Heart left ventricle (tissue), 16 donors: ENCODE data around the gene ZIC2. TPM values are rescaled to one million over a fixed set of nuclear protein-coding genes. Genes with fewer than 3 reads are reported as not detected.

Experiments used
- ATAC-seq, 4 donors: fragments of 200-7000 bp; cut with Tn5 transposase; one replicate each; pipeline ENCODE4 v1.9.1; 2020 to 2022; ENCODE audit warnings: moderate library complexity in 4 of 4, mild to moderate bottlenecking in 3 of 4, moderate number of reproducible peaks in 1 of 4
- DNase-seq, 5 donors: peaks; one replicate each; pipeline ENCODE4 v3.0.0-alpha.2; 2020
- H3K27ac ChIP-seq, 12 donors: fragments of 200-600 bp; sonication (generic) in 4 of 12; one replicate each; pipeline versions ENCODE4 v1.5.0 to v1.8.0; 2016 to 2022; ENCODE audit warnings: mild to moderate bottlenecking in 2 of 12
- H3K27me3 ChIP-seq, 9 donors: fragments of 200-600 bp; sonication (generic) in 2 of 9; one replicate each; pipeline versions ENCODE4 v1.5.1 to v1.8.0; 2016 to 2022; ENCODE audit warnings: mild to moderate bottlenecking in 3 of 9
- H3K36me3 ChIP-seq, 9 donors: fragments of 200-600 bp; sonication (generic) in 2 of 9; one replicate each; pipeline versions ENCODE4 v1.5.0 to v1.8.0; 2018 to 2022; ENCODE audit warnings: mild to moderate bottlenecking in 2 of 9
- H3K4me1 ChIP-seq, 12 donors: fragments of 200-600 bp; sonication (generic) in 4 of 12; one replicate each; pipeline versions ENCODE4 v1.5.0 to v1.8.0; 2016 to 2022; ENCODE audit warnings: mild to moderate bottlenecking in 3 of 12
- H3K4me3 ChIP-seq, 12 donors: fragments of 200-600 bp; sonication (generic) in 4 of 12; one replicate each; pipeline versions ENCODE4 v1.5.0 to v1.8.0; 2017 to 2022; ENCODE audit warnings: mild to moderate bottlenecking in 9 of 12, moderate library complexity in 4 of 12
- H3K9me3 ChIP-seq, 12 donors: fragments of 200-600 bp; sonication (generic) in 4 of 12; one replicate each; pipeline versions ENCODE4 v1.5.0 to v1.8.0; 2016 to 2022; ENCODE audit warnings: mild to moderate bottlenecking in 1 of 12
- POLR2A ChIP-seq, 2 donors: fragments of 450-650 bp; IDR thresholded peaks; one replicate each; pipeline ENCODE4 v1.6.1; 2017; ENCODE audit warnings: antibody characterized with exemption in 2 of 2, mild to moderate bottlenecking in 2 of 2, moderate library complexity in 2 of 2
- WGBS, 4 donors: extraction: QIAGEN DNeasy Blood & Tissue Kit in 2 of 4; methylation state at CpG; one replicate each; pipeline versions ENCODE4 v1.1.5 to v1.1.7; 2013 to 2018; 5-methylcytosine and 5-hydroxymethylcytosine counted together
- intact Hi-C, 10 donors: fragments of 100-400 bp; cut with DNase I; formaldehyde crosslinking; loops; one replicate each; pipeline versions ENCODE4 v1.11.1 to v1.14.2; 2022
- polyA plus RNA-seq, 2 donors: library from polyadenylated mRNA; stranded (reverse); fragments of 200-250 nt; gene quantifications; one replicate each; pipeline ENCODE4 v1.2.3, GENCODE V29; 2013
- total RNA-seq, 9 donors: library from RNA; depleted of rRNA in 2 of 9; stranded (reverse); fragments of >200 nt in 2 of 9; fragmentation: NEBNext Ultra II Directional in 3 of 9; extraction: Animal tissue kit (Norgen Biotek cat#: 25700) in 3 of 9; gene quantifications; one replicate each; pipeline versions ENCODE4 v1.1.0 to v1.2.4, GENCODE V29; 2016 to 2023
- TF ChIP-seq, protein P1 (sequence below), 12 donors: fragments of 200-600 bp; sonication (generic) in 4 of 12; IDR thresholded peaks; one replicate each; pipeline versions ENCODE4 v1.5.0 to v1.8.0; 2018 to 2022; ENCODE audit warnings: antibody characterized with exemption in 12 of 12, mild to moderate bottlenecking in 5 of 12
- donor health status: ischemic (EF 13 %, LVEDD 7.1; RV severe dilation, severe dysfunction).
- donor health status: healthy with polysubstance abuse.
- donor health status: DM: no; HTN: yes; CAD: no.
- donor health status: DM: no; HTN: no; CAD: no.
- donor health status: ischemic (EF 25% LVEDD 6.9; RV normal size, moderate dysfunction).
- donor health status: ischemic (EF 25% LVEDD 5.7; RV mildly dilated, moderate dysfunction).
- donor health status: healthy.
- donor health status: DM: yes; HTN: yes; CAD: no.
- donor health status: ischemic (EF 35%, LVEDD 5.7; RV mildly dilated, moderate dysfunction).
- donor health status: nonischemic (EF 11% LVEDD 7.7; RV severe dilation, severe dysfunction).
- donor health status: DM: yes; HTN: yes; CAD: no.
- donor health status: PGD.
- donor health status: ischemic (EF 29% LVEDD 5.4; RV normal size, mild dysfunction).
- donor health status: nonischemic (EF 23%, LVEDD 6.1; RV moderate dilation, normal function).

Gene ZIC2
- total and polyA plus RNA-seq, 11 donors, result not detected

DNA sequence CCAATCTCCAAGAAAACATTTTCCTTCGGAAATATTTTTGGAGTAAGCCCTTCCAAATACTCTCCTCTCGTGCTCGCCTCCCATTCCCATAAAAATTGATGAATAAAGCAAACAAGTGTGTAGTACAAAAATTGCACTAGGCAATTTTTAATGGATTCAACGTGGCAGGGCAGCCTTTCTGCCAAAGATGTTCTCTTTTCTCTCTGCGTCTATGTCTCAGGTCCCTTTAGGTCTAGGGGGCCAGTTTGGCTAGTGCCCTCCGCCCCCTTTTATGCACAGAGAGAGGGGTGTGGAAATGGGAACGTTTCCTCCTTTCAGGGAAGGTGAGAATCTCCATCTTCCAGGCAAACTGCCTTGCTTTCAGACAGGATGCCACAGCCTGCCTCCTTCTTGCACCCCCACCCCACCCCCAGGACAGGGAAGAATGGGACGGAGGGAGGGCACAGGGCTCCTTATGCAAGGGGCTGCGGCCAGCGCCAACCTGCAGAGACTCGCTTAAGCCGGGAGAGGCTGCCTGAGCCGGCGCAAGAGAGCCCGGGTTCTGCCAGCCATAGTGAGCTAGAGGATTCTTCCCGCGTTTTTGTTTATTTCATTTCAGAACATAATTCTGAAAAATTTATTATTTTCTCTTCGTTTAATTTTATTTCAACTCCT, 2.7 kb upstream of the ZIC2 start:
- peaks cover 0 to 5% (median 0%) of the 10 kb centered on the region in 12 donors for H3K9me3 ChIP-seq
- no peaks in the 10 kb centered on the region for H3K36me3 ChIP-seq
- no peak for ATAC-seq
- intact Hi-C loops, result no loop called here
- TF ChIP-seq, protein P1, sequence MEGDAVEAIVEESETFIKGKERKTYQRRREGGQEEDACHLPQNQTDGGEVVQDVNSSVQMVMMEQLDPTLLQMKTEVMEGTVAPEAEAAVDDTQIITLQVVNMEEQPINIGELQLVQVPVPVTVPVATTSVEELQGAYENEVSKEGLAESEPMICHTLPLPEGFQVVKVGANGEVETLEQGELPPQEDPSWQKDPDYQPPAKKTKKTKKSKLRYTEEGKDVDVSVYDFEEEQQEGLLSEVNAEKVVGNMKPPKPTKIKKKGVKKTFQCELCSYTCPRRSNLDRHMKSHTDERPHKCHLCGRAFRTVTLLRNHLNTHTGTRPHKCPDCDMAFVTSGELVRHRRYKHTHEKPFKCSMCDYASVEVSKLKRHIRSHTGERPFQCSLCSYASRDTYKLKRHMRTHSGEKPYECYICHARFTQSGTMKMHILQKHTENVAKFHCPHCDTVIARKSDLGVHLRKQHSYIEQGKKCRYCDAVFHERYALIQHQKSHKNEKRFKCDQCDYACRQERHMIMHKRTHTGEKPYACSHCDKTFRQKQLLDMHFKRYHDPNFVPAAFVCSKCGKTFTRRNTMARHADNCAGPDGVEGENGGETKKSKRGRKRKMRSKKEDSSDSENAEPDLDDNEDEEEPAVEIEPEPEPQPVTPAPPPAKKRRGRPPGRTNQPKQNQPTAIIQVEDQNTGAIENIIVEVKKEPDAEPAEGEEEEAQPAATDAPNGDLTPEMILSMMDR (IDR thresholded peaks at IDR 0.05), result no peak
- no peak for TF ChIP-seq POLR2A (IDR thresholded peaks at IDR 0.05)
- no peak overlapping the region for H3K4me3 ChIP-seq
- H3K27ac ChIP-seq, result no peak overlapping the region
- H3K27me3 ChIP-seq, result peaks cover 71 to 100% (median 97%) of the 10 kb centered on the region in 9 donors
- H3K4me1 ChIP-seq, result peaks cover 4 to 43% (median 23%) of the 10 kb centered on the region in 12 donors
- DNase-seq, result no peak
- 2 to 6% (median 4%) methylated on average over 18 of the region's 18 CpGs for WGBS, 4 donors

DNA sequence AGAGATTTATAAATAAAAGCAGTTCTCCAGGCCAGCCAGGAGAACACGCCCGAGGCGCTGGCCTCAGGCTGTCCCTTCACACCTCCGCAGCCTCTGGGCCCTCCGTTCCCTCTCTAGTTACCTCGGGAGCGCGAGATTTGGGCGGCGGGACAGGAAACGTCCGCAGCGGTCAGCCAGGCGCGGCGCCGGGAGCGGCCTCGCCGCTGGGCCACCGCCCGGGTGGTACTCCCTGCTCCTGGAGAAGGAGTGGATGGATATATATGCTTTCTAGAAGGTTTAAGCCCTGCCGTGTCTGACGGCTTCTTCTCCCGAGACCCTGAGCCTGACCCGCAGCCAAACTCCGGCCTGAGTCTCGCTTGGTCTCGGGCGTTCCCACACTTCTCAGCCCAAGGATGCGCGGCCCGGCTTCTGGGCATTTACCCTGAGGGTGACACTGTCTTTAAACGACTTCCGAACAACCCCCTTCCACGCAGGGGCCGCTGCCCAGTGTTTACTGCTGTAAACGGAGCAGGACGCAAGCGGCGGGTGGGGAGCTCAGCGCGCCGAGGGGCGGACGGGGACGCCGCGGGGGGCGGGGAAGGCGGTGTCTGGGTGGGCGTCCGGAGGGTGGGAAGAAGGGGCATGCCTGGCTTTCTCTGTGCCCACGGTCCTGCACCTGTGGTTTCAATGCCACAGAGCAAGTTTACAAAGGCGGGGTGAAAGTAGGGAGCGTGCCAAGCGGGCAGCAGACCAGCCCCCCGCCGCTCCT, 2.0 kb upstream of the ZIC2 start:
- no peaks in the 10 kb centered on the region for H3K36me3 ChIP-seq
- H3K4me3 ChIP-seq, result peak overlapping the region; percentile 9 to 58 (median 46)
- H3K27me3 ChIP-seq, result peaks cover 74 to 100% (median 97%) of the 10 kb centered on the region in 9 donors
- peak in 1 of 5 donors; percentile 65 for DNase-seq
- intact Hi-C loops, result no loop called here
- peaks cover 0 to 5% (median 0%) of the 10 kb centered on the region in 12 donors for H3K9me3 ChIP-seq
- TF ChIP-seq, protein P1 (IDR thresholded peaks at IDR 0.05), result no peak
- TF ChIP-seq POLR2A (IDR thresholded peaks at IDR 0.05), result no peak
- no peak for ATAC-seq
- WGBS, 4 donors, result 2 to 3% (median 3%) methylated on average over 47 to 59 of the region's 59 CpGs
- H3K4me1 ChIP-seq, result peaks cover 4 to 43% (median 23%) of the 10 kb centered on the region in 12 donors
- no peak overlapping the region for H3K27ac ChIP-seq

DNA sequence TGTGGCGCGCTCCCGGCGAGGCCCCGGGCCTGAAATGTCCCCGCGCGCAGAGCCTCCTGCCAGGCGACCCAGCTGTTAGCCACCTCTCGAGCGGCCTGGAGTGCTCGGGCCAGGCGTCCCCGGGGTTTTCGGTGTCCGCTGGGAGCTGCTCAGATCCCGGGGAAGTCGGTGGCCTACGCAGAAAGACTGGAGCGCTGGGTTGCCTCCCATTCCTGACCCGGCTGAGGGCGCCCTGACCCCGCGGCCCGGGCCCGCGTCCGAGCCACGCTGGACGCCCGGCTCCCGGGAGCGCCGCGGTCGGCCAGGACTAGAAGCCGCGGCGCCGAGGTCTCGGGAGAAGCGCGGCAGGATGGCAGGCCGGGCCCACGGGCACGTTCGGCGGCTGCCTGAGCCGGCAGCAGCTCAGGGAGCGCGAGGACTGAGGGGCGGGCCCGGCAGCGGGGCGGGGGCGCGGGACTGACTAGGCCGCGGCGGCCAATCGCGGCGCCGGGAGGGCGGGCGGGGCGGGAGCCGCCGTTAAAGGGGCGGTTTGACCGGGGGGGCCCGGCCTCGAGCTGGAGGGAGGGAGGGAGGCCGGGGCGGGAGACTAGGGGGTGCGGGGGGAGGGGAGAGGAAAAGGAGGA, 1.3 kb upstream of the ZIC2 start:
- Histone ChIP-seq H3K27me3 (peaks cover 74 to 100% (median 96%) of the 10 kb centered on the region in 9 donors), H3K4me3 (peak overlapping the region; percentile 9 to 58 (median 46)), H3K27ac (no peak overlapping the region), H3K9me3 (peaks cover 0 to 5% (median 0%) of the 10 kb centered on the region in 12 donors), H3K36me3 (no peaks in the 10 kb centered on the region), H3K4me1 (peaks cover 4 to 43% (median 23%) of the 10 kb centered on the region in 12 donors)
- 1 to 9% (median 1%) methylated on average over 14 to 76 of the region's 76 CpGs for WGBS, 4 donors
- TF ChIP-seq POLR2A (IDR thresholded peaks at IDR 0.05), result no peak
- TF ChIP-seq, protein P1 (IDR thresholded peaks at IDR 0.05), result no peak
- intact Hi-C loops, result no loop called here
- DNase-seq (peak in 4 of 5 donors; percentile 46 to 78 (median 58)), ATAC-seq (peak in 3 of 4 donors; percentile 83 to 94 (median 92))
